HG02840 (cell line): ENCODE results near the gene TBATA.

Experiments used
- ATAC-seq: cut with Tn5 transposase; IDR thresholded peaks from one replicate; pipeline ENCODE4 v1.9.1; 2021; ENCODE audit warnings: mild to moderate bottlenecking, moderate library complexity, moderate number of reproducible peaks; ENCODE audit not compliant: unreplicated experiment, low FRiP score

The TBATA gene

DNA sequence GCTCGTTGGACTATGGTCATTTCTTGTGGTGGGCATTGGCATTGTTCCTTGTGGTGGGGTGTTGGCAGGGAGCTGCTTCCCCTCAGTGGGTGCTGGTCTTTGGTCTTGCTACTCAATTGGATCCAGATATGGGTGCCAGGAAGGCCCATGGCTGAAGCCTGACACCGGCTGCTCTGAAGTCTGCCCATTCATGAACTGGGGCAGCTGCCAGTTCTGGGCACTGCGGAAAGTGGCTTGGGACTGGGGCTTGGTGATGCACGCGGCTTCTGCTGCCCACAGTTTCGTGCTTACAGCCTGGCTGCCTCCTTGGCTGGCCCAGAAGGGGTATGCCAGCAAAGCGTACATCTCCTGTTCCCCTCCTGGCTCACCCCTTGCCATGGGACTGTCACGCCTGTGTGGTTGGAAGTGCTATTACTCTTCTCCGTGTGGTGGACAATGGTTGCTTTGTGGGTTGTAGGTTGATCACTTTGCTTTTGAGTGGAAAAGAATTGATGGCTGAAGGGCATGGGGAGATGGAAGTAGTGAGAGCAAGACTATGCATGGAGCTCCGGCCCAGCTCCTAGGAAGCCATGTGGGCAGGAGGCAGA, 58.2 kb downstream of the TBATA start:
- ATAC-seq = no peak

DNA sequence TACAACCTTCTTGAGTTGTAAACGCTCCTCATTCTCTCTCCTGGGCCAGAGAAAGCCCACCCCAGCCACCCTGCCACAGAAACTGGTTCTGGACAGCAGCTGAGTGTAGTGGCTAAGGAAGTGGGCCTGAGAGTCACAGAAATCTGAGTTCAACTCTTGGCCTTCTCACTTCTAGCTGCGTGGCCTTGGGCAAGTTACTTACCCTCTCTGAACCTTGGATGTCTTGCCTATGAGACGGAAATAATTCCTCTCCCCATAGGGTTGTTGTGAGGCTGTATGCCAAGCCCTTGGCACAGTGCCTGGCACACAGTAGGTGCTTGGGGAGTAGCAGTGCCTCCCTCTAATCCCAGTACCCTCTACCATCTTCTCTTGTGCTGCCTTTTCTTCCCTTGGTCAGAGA, 61.4 kb downstream of the TBATA start:
- no peak for ATAC-seq

DNA sequence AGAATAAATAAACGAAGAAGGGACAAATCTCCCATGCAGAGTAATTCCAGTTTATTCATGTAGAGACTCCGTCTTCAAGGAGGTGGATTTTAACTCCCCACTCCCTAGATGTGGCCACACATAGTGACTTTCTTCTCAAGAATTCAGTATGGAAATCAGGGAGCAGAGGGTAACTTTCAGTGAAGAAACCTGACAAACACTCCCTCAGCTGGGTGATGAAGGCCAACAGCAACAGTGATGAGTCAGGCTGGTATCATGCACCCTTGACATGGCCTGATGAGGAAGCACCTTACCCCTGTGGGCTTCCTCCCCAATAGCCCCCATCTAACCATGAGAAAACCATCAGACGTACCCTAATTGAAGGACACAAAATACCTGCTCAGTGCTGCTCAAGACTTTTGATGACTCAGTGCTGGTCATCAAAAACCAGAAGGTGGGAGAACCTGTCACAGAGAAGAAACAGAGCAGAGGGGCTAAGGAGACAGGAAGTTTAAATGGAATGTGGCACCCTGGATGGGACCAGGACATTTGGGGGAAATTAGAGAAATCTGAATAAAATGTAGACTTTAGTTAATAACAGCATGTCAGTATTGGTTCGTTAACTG, 62.3 kb downstream of the TBATA start:
- no peak for ATAC-seq
